Measurements from ENCODE around the gene SERPING1.
A peak's percentile ranks its signal among the peaks of the same experiment; 100 is the strongest.

Gene SERPING1

GRCh38 chr11:57597461-57597915, at the start of gene SERPING1:
Gene SERPING1 (plus strand): TSS chr11:57597685. CDS start chr11:57598271, 586 bp downstream.
- DNase-seq (ENCODE audit: low read depth), result no peak
- H3K4me3 ChIP-seq (ENCODE audit: low read depth, low read length), result peak within 1 kb of the TSS; percentile 43

- DNase-seq (ENCODE audit: low read depth), result no peak
Measured at GRCh38 chr11:57547854-57548377, 49.6 kb upstream of the SERPING1 start.

GRCh38 chr11:57549983-57550382, 47.5 kb upstream of the SERPING1 start:
- DNase-seq (ENCODE audit: low read depth), result no peak
- no peak overlapping the region for H3K4me3 ChIP-seq (ENCODE audit: low read depth, low read length)

More at GRCh38 chr11:57547854-57548377, 49.6 kb upstream of the SERPING1 start:
- no peak overlapping the region for H3K4me3 ChIP-seq (ENCODE audit: low read depth, low read length)

- no peak overlapping the region for H3K4me3 ChIP-seq (ENCODE audit: low read depth, low read length)
- no peak for DNase-seq (ENCODE audit: low read depth)
Measured at GRCh38 chr11:57551941-57552340, 45.5 kb upstream of the SERPING1 start.

GRCh38 chr11:57552479-57552878, 45.0 kb upstream of the SERPING1 start:
- DNase-seq (ENCODE audit: low read depth), result no peak
- H3K4me3 ChIP-seq (ENCODE audit: low read depth, low read length), result no peak overlapping the region

GRCh38 chr11:57555393-57555792, 42.1 kb upstream of the SERPING1 start:
- H3K4me3 ChIP-seq (ENCODE audit: low read depth, low read length), result no peak overlapping the region
- DNase-seq (ENCODE audit: low read depth), result no peak

GRCh38 chr11:57556041-57556440, 41.4 kb upstream of the SERPING1 start:
- no peak overlapping the region for H3K4me3 ChIP-seq (ENCODE audit: low read depth, low read length)
- no peak for DNase-seq (ENCODE audit: low read depth)

GRCh38 chr11:57560146-57560545, 37.3 kb upstream of the SERPING1 start:
- DNase-seq (ENCODE audit: low read depth), result no peak
- no peak overlapping the region for H3K4me3 ChIP-seq (ENCODE audit: low read depth, low read length)

GRCh38 chr11:57562596-57562995, 34.9 kb upstream of the SERPING1 start:
- DNase-seq (ENCODE audit: low read depth), result no peak
- H3K4me3 ChIP-seq (ENCODE audit: low read depth, low read length), result no peak overlapping the region

- no peak for DNase-seq (ENCODE audit: low read depth)
- H3K4me3 ChIP-seq (ENCODE audit: low read depth, low read length), result peak overlapping the region; percentile 81
Measured at GRCh38 chr11:57566005-57566904, 31.2 kb upstream of the SERPING1 start.

- no peak for DNase-seq (ENCODE audit: low read depth)
- H3K4me3 ChIP-seq (ENCODE audit: low read depth, low read length), result peak overlapping the region; percentile 81
Measured at GRCh38 chr11:57566905-57567514, 30.5 kb upstream of the SERPING1 start.

- no peak for DNase-seq (ENCODE audit: low read depth)
- H3K4me3 ChIP-seq (ENCODE audit: low read depth, low read length), result peak within 1 kb of the TSS; percentile 81
Measured at GRCh38 chr11:57567515-57568329, 29.8 kb upstream of the SERPING1 start, which contains the start of gene UBE2L6. Gene UBE2L6 (minus strand): TSS chr11:57567672. CDS start chr11:57567611, 61 bp downstream.

- DNase-seq (ENCODE audit: low read depth), result peak; percentile 26
- peak overlapping the region; percentile 81 for H3K4me3 ChIP-seq (ENCODE audit: low read depth, low read length)
Measured at GRCh38 chr11:57568330-57568766, 29.1 kb upstream of the SERPING1 start.

GRCh38 chr11:57571606-57572005, 25.9 kb upstream of the SERPING1 start:
- DNase-seq (ENCODE audit: low read depth), result no peak
- no peak overlapping the region for H3K4me3 ChIP-seq (ENCODE audit: low read depth, low read length)

GRCh38 chr11:57574061-57574460, 23.4 kb upstream of the SERPING1 start:
- no peak for DNase-seq (ENCODE audit: low read depth)
- no peak overlapping the region for H3K4me3 ChIP-seq (ENCODE audit: low read depth, low read length)

- no peak overlapping the region for H3K4me3 ChIP-seq (ENCODE audit: low read depth, low read length)
Measured at GRCh38 chr11:57584341-57584740, 13.1 kb upstream of the SERPING1 start.

GRCh38 chr11:57585301-57585700, 12.2 kb upstream of the SERPING1 start:
- DNase-seq (ENCODE audit: low read depth), result no peak
- no peak overlapping the region for H3K4me3 ChIP-seq (ENCODE audit: low read depth, low read length)

More at GRCh38 chr11:57584341-57584740, 13.1 kb upstream of the SERPING1 start:
- no peak for DNase-seq (ENCODE audit: low read depth)

- no peak for DNase-seq (ENCODE audit: low read depth)
- H3K4me3 ChIP-seq (ENCODE audit: low read depth, low read length), result no peak overlapping the region
Measured at GRCh38 chr11:57586711-57587245, 10.7 kb upstream of the SERPING1 start.

Data from skeletal muscle cell (primary cell).